K562 (cell line): ENCODE results near the gene TRABD2B.

Experiments
- ARID3A ChIP-seq: IDR thresholded peaks from 2 replicates; pipeline ENCODE4 v1.6.1; 2012; ENCODE audit warnings: low read depth, low read length, improper control_type of control experiment, borderline replicate concordance
- ETV6 ChIP-seq, 3 experiments: fragments of 150-350 bp in 1 of 3; sonication (generic) in 1 of 3; formaldehyde crosslinking in 1 of 3; IDR thresholded peaks; 2 replicates each; pipeline versions ENCODE4 v1.6.1 to v1.8.0; 2014 to 2022; ENCODE audit warnings: borderline replicate concordance in 2 of 3, low read depth in 2 of 3, antibody characterized with exemption in 1 of 3, low read length in 1 of 3, mild to moderate bottlenecking in 1 of 3, missing genetic modification reagents in 1 of 3
- PRDM10 ChIP-seq: fragments of 450-650 bp; IDR thresholded peaks from 2 replicates; pipeline ENCODE4 v1.6.1; 2018; ENCODE audit not compliant: partially characterized antibody
- TAF1 ChIP-seq: IDR thresholded peaks from 2 replicates; pipeline ENCODE4 v1.6.1; 2011; ENCODE audit warnings: mild to moderate bottlenecking, low read length, moderate library complexity; ENCODE audit not compliant: insufficient read depth, control insufficient read depth, severe bottlenecking; ENCODE audit errors: extremely low read depth

DNA sequence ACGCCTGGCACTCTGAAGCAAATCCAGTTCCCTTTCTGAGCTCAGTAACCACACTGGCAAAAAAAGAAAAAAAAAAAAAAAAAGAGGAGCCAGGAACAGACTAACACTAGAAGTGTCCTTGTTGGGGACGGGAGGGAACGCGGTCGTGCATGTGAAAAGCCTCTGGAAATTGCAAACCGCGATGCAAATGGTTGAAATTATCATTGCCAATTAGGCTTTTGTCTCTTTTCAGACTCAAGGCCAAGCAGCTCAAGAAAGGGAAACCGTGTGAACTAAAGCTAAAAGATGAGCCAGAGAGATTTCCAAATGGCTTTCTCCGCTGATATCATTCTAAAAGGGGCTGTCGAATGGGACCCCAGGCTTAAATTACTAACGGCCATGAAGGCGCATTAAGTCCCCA, 13.5 kb downstream of the TRABD2B start:
- TF ChIP-seq ARID3A: no peak
- no peak for TF ChIP-seq PRDM10
- no peak for TF ChIP-seq ETV6 (IDR thresholded peaks at IDR 0.05; ENCODE audit: borderline replicate concordance in 1 of 2, low read depth in 2 of 2, low read length in 1 of 2)
- TF ChIP-seq ETV6 (CRISPR knock-in tag; IDR thresholded peaks at IDR 0.05; ENCODE audit: borderline replicate concordance): no peak
- no peak for TF ChIP-seq TAF1
